Measurements from ENCODE around the gene CEACAM5. TPM values are rescaled to one million over a fixed set of nuclear protein-coding genes. Genes with fewer than 3 reads are reported as not detected.
"Not testable (repeated sequence)": the region's sequence is repeated elsewhere in the genome, so short reads cannot be mapped to it uniquely, and the experiment has no call there.

CEACAM5 gene
- polyA plus RNA-seq, 3 donors, result not detected

GRCh38 chr19:41746593-41747227 is 38.3 kb downstream of the CEACAM5 start:
- WGBS (ENCODE audit: insufficient coverage), result 39% methylated on average over 2 of the region's 11 CpGs
- no peak overlapping the region for H2AFZ ChIP-seq (ENCODE audit: insufficient read depth, low read depth, low read length, poor library complexity, severe bottlenecking)
- H3K9ac ChIP-seq (ENCODE audit: insufficient read depth, low read length, poor library complexity, severe bottlenecking), result no peak overlapping the region
- Mint-ChIP-seq H3K36me3 (no peaks in the 10 kb centered on the region), H3K4me1 (peaks cover 49% of the 10 kb centered on the region), H3K4me3 (no peak overlapping the region), H3K27me3 (ENCODE audit: low read depth in 3 of 3) (peaks cover 6 to 13% (median 13%) of the 10 kb centered on the region in 3 donors), H3K27ac (peak overlapping the region in 1 of 7 donors; percentile 33), H3K9me3 (peaks cover 0 to 2% (median 0%) of the 10 kb centered on the region in 7 donors)
- DNase-seq, result peak; percentile 22 to 55 (median 53)
- peaks cover 2 to 4% of the 10 kb centered on the region in 2 donors for H3K27me3 ChIP-seq (ENCODE audit: control insufficient read depth in 2 of 2, insufficient read depth in 2 of 2, low read length in 2 of 2)
- H3K4me1 ChIP-seq (ENCODE audit: control insufficient read depth in 1 of 2, insufficient read depth in 2 of 2, low read length in 2 of 2), result peaks cover 39 to 40% of the 10 kb centered on the region in 2 donors
- H3K36me3 ChIP-seq (replicated peaks in 1 of 2; ENCODE audit: control insufficient read depth in 1 of 2, insufficient read depth in 2 of 2, low read length in 2 of 2), result no peaks in the 10 kb centered on the region
- no peaks in the 10 kb centered on the region for H3K9me3 ChIP-seq (replicated peaks in 1 of 2; ENCODE audit: control insufficient read depth in 1 of 2, insufficient read depth in 1 of 2, low read length in 2 of 2)
- H3K79me2 ChIP-seq (ENCODE audit: insufficient read depth, low read length), result no peaks in the 10 kb centered on the region
- no peak overlapping the region for H3K27ac ChIP-seq (ENCODE audit: low read depth in 1 of 2, low read length in 2 of 2)
- TF ChIP-seq, protein P1, sequence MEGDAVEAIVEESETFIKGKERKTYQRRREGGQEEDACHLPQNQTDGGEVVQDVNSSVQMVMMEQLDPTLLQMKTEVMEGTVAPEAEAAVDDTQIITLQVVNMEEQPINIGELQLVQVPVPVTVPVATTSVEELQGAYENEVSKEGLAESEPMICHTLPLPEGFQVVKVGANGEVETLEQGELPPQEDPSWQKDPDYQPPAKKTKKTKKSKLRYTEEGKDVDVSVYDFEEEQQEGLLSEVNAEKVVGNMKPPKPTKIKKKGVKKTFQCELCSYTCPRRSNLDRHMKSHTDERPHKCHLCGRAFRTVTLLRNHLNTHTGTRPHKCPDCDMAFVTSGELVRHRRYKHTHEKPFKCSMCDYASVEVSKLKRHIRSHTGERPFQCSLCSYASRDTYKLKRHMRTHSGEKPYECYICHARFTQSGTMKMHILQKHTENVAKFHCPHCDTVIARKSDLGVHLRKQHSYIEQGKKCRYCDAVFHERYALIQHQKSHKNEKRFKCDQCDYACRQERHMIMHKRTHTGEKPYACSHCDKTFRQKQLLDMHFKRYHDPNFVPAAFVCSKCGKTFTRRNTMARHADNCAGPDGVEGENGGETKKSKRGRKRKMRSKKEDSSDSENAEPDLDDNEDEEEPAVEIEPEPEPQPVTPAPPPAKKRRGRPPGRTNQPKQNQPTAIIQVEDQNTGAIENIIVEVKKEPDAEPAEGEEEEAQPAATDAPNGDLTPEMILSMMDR (IDR thresholded peaks at IDR 0.05), result peak; percentile 62
- no peaks in the 10 kb centered on the region for H4K20me1 ChIP-seq (ENCODE audit: insufficient read depth, low read length)
- intact Hi-C loops (cut with micrococcal nuclease), result loop anchor here in 1 of 2 donors (5.0 kb wide), 1 partner anchor 39 kb away; the partner anchor contains the start of gene CEACAM5
- H3K4me2 ChIP-seq (replicated peaks; ENCODE audit: extremely low read depth, low read length, poor library complexity, severe bottlenecking), result no peak overlapping the region
- no peak overlapping the region for H3K4me3 ChIP-seq (replicated peaks in 1 of 3; ENCODE audit: low read depth in 2 of 3, low read length in 3 of 3)

- no CpG with 5 or more reads among the region's 3 CpGs for WGBS (ENCODE audit: insufficient coverage)
- H2AFZ ChIP-seq (ENCODE audit: insufficient read depth, low read depth, low read length, poor library complexity, severe bottlenecking), result no peak overlapping the region
- intact Hi-C loops (cut with micrococcal nuclease), result loop anchor here in 1 of 2 donors (5.0 kb wide), 1 partner anchor 41 kb away; the partner anchor contains the start of gene CEACAM5
- H3K27me3 Mint-ChIP-seq (ENCODE audit: low read depth in 3 of 3), result peaks cover 6 to 17% (median 13%) of the 10 kb centered on the region in 3 donors
- no peak overlapping the region for H3K27ac Mint-ChIP-seq
- H3K79me2 ChIP-seq (ENCODE audit: insufficient read depth, low read length), result no peaks in the 10 kb centered on the region
- no peak overlapping the region for H3K27ac ChIP-seq (ENCODE audit: low read depth in 1 of 2, low read length in 2 of 2)
- peaks cover 36 to 37% of the 10 kb centered on the region in 2 donors for H3K4me1 ChIP-seq (ENCODE audit: control insufficient read depth in 1 of 2, insufficient read depth in 2 of 2, low read length in 2 of 2)
- no peaks in the 10 kb centered on the region for H3K9me3 ChIP-seq (replicated peaks in 1 of 2; ENCODE audit: control insufficient read depth in 1 of 2, insufficient read depth in 1 of 2, low read length in 2 of 2)
- no peak overlapping the region for H3K9ac ChIP-seq (ENCODE audit: insufficient read depth, low read length, poor library complexity, severe bottlenecking)
- no peaks in the 10 kb centered on the region for H4K20me1 ChIP-seq (ENCODE audit: insufficient read depth, low read length)
- H3K4me3 ChIP-seq (replicated peaks in 1 of 3; ENCODE audit: low read depth in 2 of 3, low read length in 3 of 3), result no peak overlapping the region
- no peak overlapping the region for H3K4me2 ChIP-seq (replicated peaks; ENCODE audit: extremely low read depth, low read length, poor library complexity, severe bottlenecking)
- H3K36me3 ChIP-seq (replicated peaks in 1 of 2; ENCODE audit: control insufficient read depth in 1 of 2, insufficient read depth in 2 of 2, low read length in 2 of 2), result no peaks in the 10 kb centered on the region
- H3K27me3 ChIP-seq (ENCODE audit: control insufficient read depth in 2 of 2, insufficient read depth in 2 of 2, low read length in 2 of 2), result peaks cover 2 to 4% of the 10 kb centered on the region in 2 donors
- H3K9me3 Mint-ChIP-seq, result peaks cover 0 to 2% (median 0%) of the 10 kb centered on the region in 7 donors
- no peak overlapping the region for H3K4me3 Mint-ChIP-seq
- no peaks in the 10 kb centered on the region for H3K36me3 Mint-ChIP-seq
- DNase-seq, result no peak
- H3K4me1 Mint-ChIP-seq, result peaks cover 45% of the 10 kb centered on the region
- TF ChIP-seq, protein P1 (IDR thresholded peaks at IDR 0.05), result no peak
Measured at GRCh38 chr19:41748012-41748411, 39.6 kb downstream of the CEACAM5 start.

DNA sequence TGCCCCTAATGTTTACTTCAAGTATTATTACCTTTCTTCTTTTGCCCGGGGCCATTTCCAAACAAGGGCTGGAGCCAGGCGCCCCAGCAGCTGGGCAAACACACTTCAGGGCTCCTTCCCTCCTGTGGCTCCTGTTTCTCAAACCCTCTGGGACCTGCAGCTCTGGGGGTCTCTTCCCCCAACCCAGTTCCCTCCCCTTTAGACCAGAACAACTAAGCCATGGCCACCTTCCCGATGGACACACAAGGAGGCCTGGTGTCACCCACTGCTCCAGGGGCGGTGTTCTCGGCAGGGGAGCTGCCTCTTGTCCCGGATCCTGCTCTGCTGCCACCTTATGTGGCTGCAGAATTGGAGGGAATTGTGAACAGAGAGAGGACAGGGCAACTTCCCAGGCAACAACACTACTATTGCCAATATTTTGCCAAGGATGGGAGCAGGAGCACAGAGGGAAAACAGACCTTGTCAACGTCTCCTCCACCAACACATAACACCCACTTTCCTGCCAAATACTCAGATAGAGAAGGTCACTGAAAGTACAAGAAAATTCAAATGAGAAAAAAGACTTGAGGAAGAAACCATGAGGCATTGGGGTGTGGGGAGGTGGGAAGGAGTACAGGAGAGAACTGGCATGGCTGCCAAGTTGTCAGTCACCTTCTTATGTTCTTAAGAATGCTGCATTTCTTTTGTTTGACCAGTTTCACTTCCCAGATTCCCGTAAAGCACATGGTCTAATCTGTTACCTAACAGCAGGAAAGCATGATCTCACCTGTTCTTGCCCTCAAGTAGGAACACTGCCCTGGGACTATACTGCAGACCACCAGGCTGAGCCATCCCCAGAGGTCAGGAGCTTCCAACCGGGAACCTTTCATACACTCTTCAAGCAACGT is 42.1 kb downstream of the CEACAM5 start:
- WGBS (ENCODE audit: insufficient coverage), result 56% methylated on average over 3 of the region's 10 CpGs
- not testable (repeated sequence) for H4K20me1 ChIP-seq (ENCODE audit: insufficient read depth, low read length); H3K27ac Mint-ChIP-seq; H3K4me2 ChIP-seq (replicated peaks; ENCODE audit: extremely low read depth, low read length, poor library complexity, severe bottlenecking); H3K4me3 Mint-ChIP-seq; H3K9me3 ChIP-seq (replicated peaks in 1 of 2; ENCODE audit: control insufficient read depth in 1 of 2, insufficient read depth in 1 of 2, low read length in 2 of 2); H3K4me3 ChIP-seq (replicated peaks in 1 of 3; ENCODE audit: low read depth in 2 of 3, low read length in 3 of 3); H3K36me3 Mint-ChIP-seq; H3K36me3 ChIP-seq (replicated peaks in 1 of 2; ENCODE audit: control insufficient read depth in 1 of 2, insufficient read depth in 2 of 2, low read length in 2 of 2); H3K9me3 Mint-ChIP-seq; H3K27me3 ChIP-seq (ENCODE audit: control insufficient read depth in 2 of 2, insufficient read depth in 2 of 2, low read length in 2 of 2); H3K27ac ChIP-seq (ENCODE audit: low read depth in 1 of 2, low read length in 2 of 2); DNase-seq; H2AFZ ChIP-seq (ENCODE audit: insufficient read depth, low read depth, low read length, poor library complexity, severe bottlenecking); H3K79me2 ChIP-seq (ENCODE audit: insufficient read depth, low read length); H3K9ac ChIP-seq (ENCODE audit: insufficient read depth, low read length, poor library complexity, severe bottlenecking)
- H3K4me1 ChIP-seq (ENCODE audit: control insufficient read depth in 1 of 2, insufficient read depth in 2 of 2, low read length in 2 of 2), result peaks cover 15 to 17% of the 10 kb centered on the region in 2 donors
- peaks cover 6 to 17% (median 13%) of the 10 kb centered on the region in 3 donors for H3K27me3 Mint-ChIP-seq (ENCODE audit: low read depth in 3 of 3)
- H3K4me1 Mint-ChIP-seq, result peaks cover 27% of the 10 kb centered on the region
- intact Hi-C loops (cut with micrococcal nuclease), result loop anchor here in 1 of 2 donors (5.0 kb wide), 1 partner anchor 37 kb away; no protein-coding TSS in a partner anchor
